Fibroblast of lung (primary cell): Measurements from ENCODE around the gene TMEM14B. TPM values are rescaled to one million over a fixed set of nuclear protein-coding genes. Genes with fewer than 3 reads are reported as not detected.
A peak's percentile ranks its signal among the peaks of the same experiment; 100 is the strongest.

Experiments
- DNase-seq, 2 donors: peaks; one replicate each; pipeline versions ENCODE4 v3.0.0 to v3.0.0-alpha.2; 2010; ENCODE audit warnings: low read depth in 2 of 2
- H2AFZ ChIP-seq: 2 replicates; pipeline ENCODE4 v1.5.1; 2012; ENCODE audit warnings: low read length, control low read depth, inconsistent platforms
- H3K27ac ChIP-seq: 2 replicates; pipeline ENCODE4 v1.5.1; 2011; ENCODE audit warnings: low read length, control low read depth; ENCODE audit not compliant: insufficient read depth
- H3K27me3 ChIP-seq: 2 replicates; pipeline ENCODE4 v1.5.1; 2011; ENCODE audit warnings: mild to moderate bottlenecking, low read length; ENCODE audit not compliant: control insufficient read depth, insufficient read depth
- H3K36me3 ChIP-seq: 2 replicates; pipeline ENCODE4 v1.5.1; 2011; ENCODE audit warnings: low read length; ENCODE audit not compliant: control insufficient read depth, insufficient read depth
- H3K4me1 ChIP-seq: 2 replicates; pipeline ENCODE4 v1.5.1; 2011; ENCODE audit warnings: low read length; ENCODE audit not compliant: control insufficient read depth, insufficient read depth; ENCODE audit errors: extremely low read depth
- H3K4me2 ChIP-seq: 2 replicates; pipeline ENCODE4 v1.5.1; 2011; ENCODE audit warnings: low read length, control low read depth; ENCODE audit not compliant: insufficient read depth; ENCODE audit errors: extremely low read depth
- H3K4me3 ChIP-seq, 4 experiments: fragments of 200-600 bp in 1 of 4; sonication (generic) in 1 of 4; replicated peaks in 1 of 4; 2 replicates each; pipeline ENCODE4 v1.5.1; 2011 to 2016; ENCODE audit warnings: low read length in 4 of 4, low read depth in 3 of 4, mild to moderate bottlenecking in 3 of 4, control low read depth in 2 of 4, inconsistent platforms in 1 of 4, mixed read lengths in 1 of 4; ENCODE audit not compliant: insufficient read depth in 1 of 4; ENCODE audit errors: control extremely low read depth in 1 of 4
- H3K79me2 ChIP-seq: 2 replicates; pipeline ENCODE4 v1.5.1; 2012; ENCODE audit warnings: mild to moderate bottlenecking, low read length, inconsistent platforms; ENCODE audit not compliant: control insufficient read depth, insufficient read depth
- H3K9ac ChIP-seq: 2 replicates; pipeline ENCODE4 v1.5.1; 2011; ENCODE audit warnings: mild to moderate bottlenecking, low read length, control low read depth; ENCODE audit not compliant: insufficient read depth
- H3K9me3 ChIP-seq: 2 replicates; pipeline ENCODE4 v1.5.1; 2012; ENCODE audit warnings: low read depth, low read length; ENCODE audit not compliant: control insufficient read depth, insufficient read depth
- H4K20me1 ChIP-seq: 2 replicates; pipeline ENCODE4 v1.5.1; 2011; ENCODE audit warnings: low read length; ENCODE audit not compliant: control insufficient read depth, insufficient read depth; ENCODE audit errors: extremely low read depth
- EZH2 ChIP-seq: IDR thresholded peaks from 2 replicates; pipeline ENCODE4 v1.5.1; 2012; ENCODE audit warnings: low read length, control low read depth, mild to moderate bottlenecking; ENCODE audit errors: missing control alignments
- polyA minus RNA-seq: library from RNA; depleted of rRNA, polyadenylated mRNA; stranded (reverse); fragments of >200 nt; gene quantifications from 2 replicates; pipeline ENCODE4 v1.2.3, GENCODE V29; 2011; ENCODE audit warnings: low replicate concordance
- polyA plus RNA-seq, 2 donors: library from polyadenylated mRNA; depleted of rRNA in 1 of 2; stranded (reverse) in 1 of 2; unstranded in 1 of 2; fragments of >200 nt; gene quantifications; 2 replicates each; pipeline ENCODE4 v1.2.1, GENCODE V29; 2011 to 2012; ENCODE audit warnings: missing spikeins in 1 of 2
- total RNA-seq: library from RNA; depleted of rRNA; stranded (reverse); fragments of >200 nt; gene quantifications from 2 replicates; pipeline ENCODE4 v1.2.1, GENCODE V29; 2014
- TF ChIP-seq, protein P1 (sequence below), 2 donors: IDR thresholded peaks in 1 of 2; conservative IDR thresholded peaks in 1 of 2; 1 replicate in 1 of 2; 2 replicates in 1 of 2; pipeline ENCODE4 v1.5.1; 2011 to 2012; ENCODE audit warnings: low read length in 2 of 2, control low read depth in 1 of 2, inconsistent platforms in 1 of 2, low read depth in 1 of 2, mild to moderate bottlenecking in 1 of 2

TMEM14B gene
- total RNA-seq (52.1 and 58.3 TPM in 2 replicates), polyA plus RNA-seq (109 and 113 TPM in 2 replicates), polyA minus RNA-seq (16.5 and 23.5 TPM in 2 replicates)
- polyA plus RNA-seq (2012), result 72.2 and 88.0 TPM in 2 replicates

DNA sequence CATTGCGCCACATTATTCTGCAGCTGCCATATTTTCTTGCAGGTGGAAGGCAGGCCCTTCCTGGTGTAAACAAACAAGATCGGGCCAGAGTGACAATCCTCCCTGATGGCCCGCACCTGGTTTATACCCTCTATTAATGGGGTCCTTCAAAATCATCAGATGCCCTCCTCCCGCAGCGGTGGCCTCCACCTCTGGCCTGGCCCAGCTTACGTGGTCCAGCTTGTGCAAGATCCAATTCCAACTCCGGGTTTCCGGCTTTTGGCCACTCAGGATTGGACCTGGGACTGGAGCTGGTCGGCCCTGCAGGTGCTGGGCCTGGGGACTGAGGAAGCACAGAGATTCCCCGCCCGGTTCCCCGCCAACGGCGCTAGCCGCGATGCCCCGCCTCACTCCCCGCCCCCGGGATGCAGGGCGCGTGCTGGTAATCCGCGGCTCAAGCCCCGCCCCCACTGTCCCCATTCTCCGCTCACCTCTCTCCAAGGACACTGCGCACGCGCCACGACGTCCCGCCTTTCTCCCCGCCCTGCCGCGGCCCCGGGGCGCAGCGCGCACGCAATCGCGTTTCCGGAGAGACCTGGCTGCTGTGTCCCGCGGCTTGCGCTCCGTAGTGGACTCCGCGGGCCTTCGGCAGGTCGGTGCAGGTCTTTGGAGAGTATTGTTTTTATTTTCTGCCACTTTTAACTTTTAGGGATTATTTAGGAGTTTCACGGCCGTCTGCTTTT, at the start of gene TMEM14B:
Gene TMEM14B, plus strand, starts transcription at position 555 of the 722 bp plus-strand sequence. CDS start 1,441 bp downstream, outside the sequence.
- Histone ChIP-seq H3K9me3 (no peaks in the 10 kb centered on the region), H3K36me3 (peaks cover 3% of the 10 kb centered on the region), H4K20me1 (no peaks in the 10 kb centered on the region), H3K79me2 (peaks cover 24% of the 10 kb centered on the region), H3K4me2 (peak within 1 kb of the TSS; percentile 91), H2AFZ (peak within 1 kb of the TSS; percentile 81), H3K4me3 (peak within 1 kb of the TSS; percentile 67 to 85 (median 82)), H3K27me3 (no peaks in the 10 kb centered on the region), H3K27ac (peak within 1 kb of the TSS; percentile 60), H3K4me1 (no peaks in the 10 kb centered on the region), H3K9ac (peak within 1 kb of the TSS; percentile 66)
- no peak for TF ChIP-seq EZH2
- TF ChIP-seq, protein P1, sequence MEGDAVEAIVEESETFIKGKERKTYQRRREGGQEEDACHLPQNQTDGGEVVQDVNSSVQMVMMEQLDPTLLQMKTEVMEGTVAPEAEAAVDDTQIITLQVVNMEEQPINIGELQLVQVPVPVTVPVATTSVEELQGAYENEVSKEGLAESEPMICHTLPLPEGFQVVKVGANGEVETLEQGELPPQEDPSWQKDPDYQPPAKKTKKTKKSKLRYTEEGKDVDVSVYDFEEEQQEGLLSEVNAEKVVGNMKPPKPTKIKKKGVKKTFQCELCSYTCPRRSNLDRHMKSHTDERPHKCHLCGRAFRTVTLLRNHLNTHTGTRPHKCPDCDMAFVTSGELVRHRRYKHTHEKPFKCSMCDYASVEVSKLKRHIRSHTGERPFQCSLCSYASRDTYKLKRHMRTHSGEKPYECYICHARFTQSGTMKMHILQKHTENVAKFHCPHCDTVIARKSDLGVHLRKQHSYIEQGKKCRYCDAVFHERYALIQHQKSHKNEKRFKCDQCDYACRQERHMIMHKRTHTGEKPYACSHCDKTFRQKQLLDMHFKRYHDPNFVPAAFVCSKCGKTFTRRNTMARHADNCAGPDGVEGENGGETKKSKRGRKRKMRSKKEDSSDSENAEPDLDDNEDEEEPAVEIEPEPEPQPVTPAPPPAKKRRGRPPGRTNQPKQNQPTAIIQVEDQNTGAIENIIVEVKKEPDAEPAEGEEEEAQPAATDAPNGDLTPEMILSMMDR (conservative IDR thresholded peaks at IDR 0.05 in 1 of 2, IDR thresholded peaks at IDR 0.05 in 1 of 2; ENCODE audit: low read depth in 1 of 2, low read length in 2 of 2), result no peak
- peak; percentile 91 to 96 for DNase-seq

DNA sequence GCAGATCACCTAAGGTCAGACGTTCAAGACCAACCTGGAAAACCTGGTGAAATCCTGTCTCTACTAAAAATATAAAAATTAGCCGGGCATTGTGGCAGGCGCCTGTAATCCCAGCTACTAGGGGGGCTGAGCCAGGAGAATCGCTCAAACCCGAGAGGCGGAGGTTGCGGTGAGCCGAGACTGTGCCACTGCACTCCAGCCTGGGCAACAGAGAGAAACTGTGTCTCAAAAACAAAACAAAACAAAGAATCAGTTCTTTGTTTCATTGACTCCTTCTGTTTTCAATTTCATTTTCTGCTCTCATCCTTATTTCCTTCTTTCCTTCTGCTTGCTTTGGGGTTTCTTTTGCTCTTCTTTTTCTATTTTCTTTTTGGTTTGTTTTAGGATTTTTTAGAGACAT, 33.6 kb upstream of the TMEM14B start:
- no peak overlapping the region for H3K27ac ChIP-seq
- no peak for DNase-seq
- H3K4me3 ChIP-seq, result no peak overlapping the region
- H3K4me2 ChIP-seq, result no peak overlapping the region
- H3K9ac ChIP-seq, result no peak overlapping the region
- H3K9me3 ChIP-seq, result no peaks in the 10 kb centered on the region
- H2AFZ ChIP-seq, result no peak overlapping the region
- no peak for TF ChIP-seq EZH2
- TF ChIP-seq, protein P1 (conservative IDR thresholded peaks at IDR 0.05 in 1 of 2, IDR thresholded peaks at IDR 0.05 in 1 of 2; ENCODE audit: low read depth in 1 of 2, low read length in 2 of 2), result no peak
- no peaks in the 10 kb centered on the region for H3K4me1 ChIP-seq
- H3K79me2 ChIP-seq, result no peaks in the 10 kb centered on the region
- peaks cover 2% of the 10 kb centered on the region for H3K36me3 ChIP-seq
- no peaks in the 10 kb centered on the region for H3K27me3 ChIP-seq
- H4K20me1 ChIP-seq, result no peaks in the 10 kb centered on the region

DNA sequence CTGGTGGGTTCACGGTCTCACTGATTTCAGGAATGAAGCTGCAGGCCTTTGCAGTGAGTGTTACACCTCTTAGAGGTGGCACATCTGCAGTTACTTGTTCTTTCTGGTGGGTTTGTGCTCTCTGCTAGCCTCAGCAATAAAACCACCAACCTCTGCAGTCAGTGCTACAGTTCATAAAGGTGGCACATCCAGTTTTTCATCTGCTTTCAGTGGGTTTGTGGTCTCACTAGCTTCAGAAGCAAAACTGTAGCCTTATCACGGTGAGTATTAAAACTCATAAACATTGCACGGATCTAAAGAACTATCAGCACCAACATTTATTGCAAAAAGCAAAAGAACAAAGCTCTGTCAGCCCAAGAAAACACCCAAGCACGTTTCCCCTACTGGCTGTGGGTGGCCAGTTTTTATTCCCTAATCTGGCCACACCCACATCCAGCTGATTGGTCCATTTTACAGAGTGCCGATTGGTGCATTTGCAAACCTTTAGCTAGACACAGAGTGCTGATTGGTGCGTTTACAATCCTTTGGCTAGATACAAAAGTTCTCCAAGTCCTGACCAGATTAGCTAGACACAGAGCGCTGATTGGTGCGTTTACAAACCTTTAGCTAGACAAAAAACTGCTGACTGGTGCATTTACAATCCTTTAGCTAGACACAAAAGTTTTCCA, 28.2 kb upstream of the TMEM14B start:
- no peaks in the 10 kb centered on the region for H3K27me3 ChIP-seq
- TF ChIP-seq EZH2, result no peak
- TF ChIP-seq, protein P1 (conservative IDR thresholded peaks at IDR 0.05 in 1 of 2, IDR thresholded peaks at IDR 0.05 in 1 of 2; ENCODE audit: low read depth in 1 of 2, low read length in 2 of 2), result no peak

More for the DNA sequence above, 28.2 kb upstream of the TMEM14B start:
- peak overlapping the region in 2 of 4 experiments; percentile 31 to 67 for H3K4me3 ChIP-seq
- DNase-seq, result peak in 1 of 2 donors; percentile 25
- H3K4me1 ChIP-seq, result no peaks in the 10 kb centered on the region
- no peak overlapping the region for H3K9ac ChIP-seq
- H3K36me3 ChIP-seq, result no peaks in the 10 kb centered on the region
- no peaks in the 10 kb centered on the region for H4K20me1 ChIP-seq
- H3K79me2 ChIP-seq, result peaks cover 10% of the 10 kb centered on the region
- H2AFZ ChIP-seq, result no peak overlapping the region
- H3K27ac ChIP-seq, result no peak overlapping the region
- H3K4me2 ChIP-seq, result no peak overlapping the region
- H3K9me3 ChIP-seq, result no peaks in the 10 kb centered on the region
